Tibial nerve (tissue), 4 donors: Measurements from ENCODE around the gene CTDSPL. TPM values are rescaled to one million over a fixed set of nuclear protein-coding genes. Genes with fewer than 3 reads are reported as not detected.
A peak's percentile ranks its signal among the peaks of the same experiment; 100 is the strongest.

ENCODE experiments used
- DNase-seq, 2 donors: peaks; one replicate each; pipeline ENCODE4 v3.0.0-alpha.2; 2019; ENCODE audit warnings: low spot score in 2 of 2
- H3K27ac ChIP-seq, 4 donors: fragments of 200-600 bp; sonication (generic) in 3 of 4; one replicate each; pipeline ENCODE4 v1.5.1; 2017 to 2019; ENCODE audit warnings: mild to moderate bottlenecking in 1 of 4
- H3K27me3 ChIP-seq, 2 donors: fragments of 200-600 bp; sonication (generic) in 1 of 2; one replicate each; pipeline versions ENCODE4 v1.5.1 to v1.6.0; 2017 to 2019
- H3K36me3 ChIP-seq, 3 donors: fragments of 200-600 bp; sonication (generic); one replicate each; pipeline ENCODE4 v1.5.1; 2018 to 2019
- H3K4me1 ChIP-seq, 4 donors: fragments of 200-600 bp; sonication (generic) in 3 of 4; one replicate each; pipeline ENCODE4 v1.5.1; 2017 to 2019
- H3K4me3 ChIP-seq, 4 donors: fragments of 200-600 bp; sonication (generic) in 3 of 4; one replicate each; pipeline ENCODE4 v1.5.1; 2017 to 2019; ENCODE audit warnings: mild to moderate bottlenecking in 1 of 4, moderate library complexity in 1 of 4
- H3K9me3 ChIP-seq, 4 donors: fragments of 200-600 bp; sonication (generic) in 3 of 4; one replicate each; pipeline ENCODE4 v1.5.1; 2017 to 2019
- EP300 ChIP-seq, 2 donors: sonication (generic); formaldehyde crosslinking; IDR thresholded peaks; one replicate each; pipeline ENCODE4 v1.6.1; 2017; ENCODE audit warnings: antibody characterized with exemption in 2 of 2, mild to moderate bottlenecking in 1 of 2
- POLR2A ChIP-seq, 2 donors: fragments of 450-650 bp; IDR thresholded peaks; one replicate each; pipeline ENCODE4 v1.6.1; 2017; ENCODE audit warnings: antibody characterized with exemption in 2 of 2, mild to moderate bottlenecking in 2 of 2, moderate library complexity in 2 of 2
- WGBS, 2 donors: methylation state at CpG; one replicate each; pipeline ENCODE4 v1.1.5; 2018; 5-methylcytosine and 5-hydroxymethylcytosine counted together
- total RNA-seq, 4 donors: library from RNA; depleted of rRNA; stranded (reverse); fragments of >200 nt; gene quantifications; one replicate each; pipeline ENCODE4 v1.1.0, GENCODE V29; 2016
- TF ChIP-seq, protein P1 (sequence below), 5 experiments: fragments of 200-600 bp in 3 of 5; fragments of 450-650 bp in 2 of 5; sonication (generic) in 3 of 5; IDR thresholded peaks; one replicate each; pipeline ENCODE4 v1.5.1; 2016 to 2019; ENCODE audit warnings: antibody characterized with exemption in 5 of 5, mild to moderate bottlenecking in 3 of 5, moderate library complexity in 2 of 5

The CTDSPL gene
- total RNA-seq, 4 donors from 2014 or later, result 31.8 to 87.0 (median 49.0) TPM

DNA sequence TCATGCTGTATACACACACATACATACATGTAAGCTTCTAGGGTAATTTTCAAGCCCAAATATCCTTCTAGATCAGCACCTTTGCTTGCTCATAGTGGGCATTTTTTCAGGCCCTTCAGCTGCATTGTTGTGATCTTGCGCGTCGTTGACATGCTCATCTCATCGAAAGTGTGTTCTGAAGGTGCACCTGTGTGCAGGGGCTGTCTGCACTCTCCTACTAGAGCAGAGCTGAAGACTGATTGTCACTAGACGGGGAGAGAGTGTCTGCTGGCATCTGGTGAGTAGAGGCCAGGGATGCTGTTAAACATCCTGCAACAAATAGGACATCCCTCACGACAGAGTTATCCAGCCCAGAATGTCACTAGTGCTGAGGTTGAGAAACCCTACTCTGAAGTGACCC lies 93.2 kb downstream of the CTDSPL start:
- peaks cover 0 to 57% (median 16%) of the 10 kb centered on the region in 4 donors for H3K4me1 ChIP-seq
- no peak overlapping the region for H3K4me3 ChIP-seq
- no peak for DNase-seq
- peaks cover 0 to 23% (median 0%) of the 10 kb centered on the region in 3 donors for H3K36me3 ChIP-seq
- no peaks in the 10 kb centered on the region for H3K9me3 ChIP-seq
- no peaks in the 10 kb centered on the region for H3K27me3 ChIP-seq
- TF ChIP-seq, protein P1, sequence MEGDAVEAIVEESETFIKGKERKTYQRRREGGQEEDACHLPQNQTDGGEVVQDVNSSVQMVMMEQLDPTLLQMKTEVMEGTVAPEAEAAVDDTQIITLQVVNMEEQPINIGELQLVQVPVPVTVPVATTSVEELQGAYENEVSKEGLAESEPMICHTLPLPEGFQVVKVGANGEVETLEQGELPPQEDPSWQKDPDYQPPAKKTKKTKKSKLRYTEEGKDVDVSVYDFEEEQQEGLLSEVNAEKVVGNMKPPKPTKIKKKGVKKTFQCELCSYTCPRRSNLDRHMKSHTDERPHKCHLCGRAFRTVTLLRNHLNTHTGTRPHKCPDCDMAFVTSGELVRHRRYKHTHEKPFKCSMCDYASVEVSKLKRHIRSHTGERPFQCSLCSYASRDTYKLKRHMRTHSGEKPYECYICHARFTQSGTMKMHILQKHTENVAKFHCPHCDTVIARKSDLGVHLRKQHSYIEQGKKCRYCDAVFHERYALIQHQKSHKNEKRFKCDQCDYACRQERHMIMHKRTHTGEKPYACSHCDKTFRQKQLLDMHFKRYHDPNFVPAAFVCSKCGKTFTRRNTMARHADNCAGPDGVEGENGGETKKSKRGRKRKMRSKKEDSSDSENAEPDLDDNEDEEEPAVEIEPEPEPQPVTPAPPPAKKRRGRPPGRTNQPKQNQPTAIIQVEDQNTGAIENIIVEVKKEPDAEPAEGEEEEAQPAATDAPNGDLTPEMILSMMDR (IDR thresholded peaks at IDR 0.05), result no peak
- TF ChIP-seq EP300 (IDR thresholded peaks at IDR 0.05), result no peak
- no peak for TF ChIP-seq POLR2A (IDR thresholded peaks at IDR 0.05)
- no peak overlapping the region for H3K27ac ChIP-seq
- WGBS, 2 donors, result 87 to 99% methylated on average over 6 of the region's 6 CpGs

- TF ChIP-seq, protein P1 (IDR thresholded peaks at IDR 0.05), result no peak
- TF ChIP-seq EP300 (IDR thresholded peaks at IDR 0.05), result peak in 1 of 2 donors; percentile 9
- peak overlapping the region; percentile 32 to 76 (median 64) for H3K27ac ChIP-seq
- DNase-seq, result no peak
- no peak overlapping the region for H3K4me3 ChIP-seq
- no peaks in the 10 kb centered on the region for H3K9me3 ChIP-seq
- no peaks in the 10 kb centered on the region for H3K27me3 ChIP-seq
- peaks cover 0 to 26% (median 0%) of the 10 kb centered on the region in 3 donors for H3K36me3 ChIP-seq
- H3K4me1 ChIP-seq, result peaks cover 0 to 52% (median 15%) of the 10 kb centered on the region in 4 donors
- WGBS, 2 donors, result 62 to 67% methylated on average over 3 of the region's 3 CpGs
Observed at GRCh38 chr3:37955918-37956707, 94.4 kb downstream of the CTDSPL start.

DNA sequence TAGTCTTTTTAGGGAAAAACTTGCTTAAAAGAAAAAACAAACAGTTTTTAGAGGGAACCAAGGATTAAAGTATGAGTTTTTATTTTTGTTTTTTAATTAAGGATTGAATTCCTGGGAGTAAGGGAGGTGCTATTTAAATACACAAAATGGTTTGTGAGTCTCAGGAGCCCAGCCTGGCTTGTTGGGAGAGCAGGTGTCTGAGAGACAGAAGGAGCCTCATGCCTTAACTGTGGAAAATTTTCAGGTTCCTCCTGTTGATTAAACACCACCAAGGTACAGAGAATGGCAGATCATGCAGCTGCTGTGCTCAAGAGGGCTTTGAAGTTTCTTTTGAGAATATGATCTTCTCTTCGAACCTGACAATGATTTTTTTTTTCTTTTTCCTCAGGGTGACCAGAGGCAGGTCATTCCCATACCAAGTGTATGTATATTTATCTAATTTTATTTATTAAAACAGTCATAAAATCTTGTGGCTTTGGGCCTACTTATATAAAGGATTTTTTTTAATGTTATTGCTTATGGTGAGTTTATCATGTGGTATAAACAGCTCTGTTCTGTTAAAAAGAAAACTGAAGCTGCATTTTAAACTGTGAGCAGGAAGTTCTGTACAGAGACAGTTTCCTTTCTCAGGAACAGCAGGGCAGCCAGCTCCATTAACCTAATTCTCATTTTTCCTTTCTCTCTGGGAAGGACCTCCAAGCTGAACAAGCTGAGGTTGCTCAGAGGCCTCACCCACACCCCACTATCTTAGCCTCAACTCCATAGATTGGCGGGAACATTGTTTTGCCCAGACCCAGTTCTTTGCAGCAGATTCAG lies 95.3 kb downstream of the CTDSPL start:
- no peaks in the 10 kb centered on the region for H3K9me3 ChIP-seq
- TF ChIP-seq, protein P1 (IDR thresholded peaks at IDR 0.05), result no peak
- TF ChIP-seq POLR2A (IDR thresholded peaks at IDR 0.05), result no peak
- no peak for DNase-seq
- H3K4me3 ChIP-seq, result no peak overlapping the region
- H3K27me3 ChIP-seq, result no peaks in the 10 kb centered on the region
- 66 to 68% methylated on average over 2 of the region's 2 CpGs for WGBS, 2 donors
- peaks cover 0 to 60% (median 19%) of the 10 kb centered on the region in 4 donors for H3K4me1 ChIP-seq
- H3K36me3 ChIP-seq, result peaks cover 0 to 26% (median 0%) of the 10 kb centered on the region in 3 donors
- H3K27ac ChIP-seq, result peak overlapping the region; percentile 32 to 76 (median 64)

- TF ChIP-seq, protein P1 (IDR thresholded peaks at IDR 0.05), result no peak
- TF ChIP-seq POLR2A (IDR thresholded peaks at IDR 0.05) (no peak), EP300 (IDR thresholded peaks at IDR 0.05) (no peak)
- Histone ChIP-seq H3K27me3 (no peaks in the 10 kb centered on the region), H3K36me3 (peaks cover 0 to 22% (median 0%) of the 10 kb centered on the region in 3 donors), H3K27ac (peak overlapping the region in 3 of 4 donors; percentile 58 to 76 (median 70)), H3K9me3 (no peaks in the 10 kb centered on the region), H3K4me3 (no peak overlapping the region), H3K4me1 (peaks cover 0 to 66% (median 20%) of the 10 kb centered on the region in 4 donors)
- no peak for DNase-seq
- WGBS, 2 donors, result 70 to 75% methylated on average over 7 of the region's 7 CpGs
Observed at GRCh38 chr3:37957539-37957936, 95.9 kb downstream of the CTDSPL start.
